ENCODE measurements around the gene SP100.

DNA sequence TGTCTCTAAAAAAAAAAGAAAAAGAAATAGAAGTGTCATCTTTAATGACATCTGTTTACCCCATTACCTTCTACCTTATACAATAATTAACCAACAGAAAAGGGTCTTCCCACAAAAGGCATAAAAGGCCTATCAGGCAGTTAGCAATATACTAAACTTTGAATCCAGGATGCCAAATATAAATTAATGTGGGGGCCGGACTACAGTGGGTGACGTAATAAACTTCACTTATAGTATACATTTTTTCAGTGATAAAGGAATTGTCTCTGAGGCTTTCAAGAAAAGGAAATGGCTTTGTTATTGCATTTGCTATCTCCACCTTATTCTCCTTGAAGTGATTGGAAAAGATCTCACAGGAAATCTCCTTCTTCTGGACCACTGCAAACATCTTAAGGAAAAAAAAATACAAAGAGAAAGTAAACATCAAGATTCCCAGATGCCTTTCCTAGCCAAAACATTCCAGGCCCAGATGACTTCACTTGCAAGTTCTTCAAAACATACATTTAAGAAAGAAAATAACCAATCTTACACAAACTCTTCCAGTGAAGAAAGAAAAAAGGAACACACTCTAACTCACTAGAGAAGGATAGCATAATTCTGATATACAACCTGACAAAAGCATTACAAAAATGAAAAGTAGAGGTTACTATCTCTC lies 170.5 kb downstream of the SP100 start:
- TF ChIP-seq, protein P1, sequence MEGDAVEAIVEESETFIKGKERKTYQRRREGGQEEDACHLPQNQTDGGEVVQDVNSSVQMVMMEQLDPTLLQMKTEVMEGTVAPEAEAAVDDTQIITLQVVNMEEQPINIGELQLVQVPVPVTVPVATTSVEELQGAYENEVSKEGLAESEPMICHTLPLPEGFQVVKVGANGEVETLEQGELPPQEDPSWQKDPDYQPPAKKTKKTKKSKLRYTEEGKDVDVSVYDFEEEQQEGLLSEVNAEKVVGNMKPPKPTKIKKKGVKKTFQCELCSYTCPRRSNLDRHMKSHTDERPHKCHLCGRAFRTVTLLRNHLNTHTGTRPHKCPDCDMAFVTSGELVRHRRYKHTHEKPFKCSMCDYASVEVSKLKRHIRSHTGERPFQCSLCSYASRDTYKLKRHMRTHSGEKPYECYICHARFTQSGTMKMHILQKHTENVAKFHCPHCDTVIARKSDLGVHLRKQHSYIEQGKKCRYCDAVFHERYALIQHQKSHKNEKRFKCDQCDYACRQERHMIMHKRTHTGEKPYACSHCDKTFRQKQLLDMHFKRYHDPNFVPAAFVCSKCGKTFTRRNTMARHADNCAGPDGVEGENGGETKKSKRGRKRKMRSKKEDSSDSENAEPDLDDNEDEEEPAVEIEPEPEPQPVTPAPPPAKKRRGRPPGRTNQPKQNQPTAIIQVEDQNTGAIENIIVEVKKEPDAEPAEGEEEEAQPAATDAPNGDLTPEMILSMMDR (IDR thresholded peaks at IDR 0.05): no peak
- TF ChIP-seq POLR2A (IDR thresholded peaks at IDR 0.05) (no peak), POLR2AphosphoS5 (IDR thresholded peaks at IDR 0.05; ENCODE audit: insufficient read depth in 1 of 2, low read depth in 1 of 2) (no peak)

Measured in vagina (tissue), 2 donors.